ENCODE measurements around the gene ABHD2. TPM values are rescaled to one million over a fixed set of nuclear protein-coding genes. Genes with fewer than 3 reads are reported as not detected.
"Not testable (repeated sequence)": the region's sequence is repeated elsewhere in the genome, so short reads cannot be mapped to it uniquely, and the experiment has no call there.

ABHD2 gene
- polyA plus RNA-seq, 1 experiment = 69.6 TPM

- Histone ChIP-seq H3K4me3 (ENCODE audit: low read depth, low read length) (no peak overlapping the region), H3K36me3 (ENCODE audit: control insufficient read depth, insufficient read depth, low read length) (no peaks in the 10 kb centered on the region), H3K27me3 (ENCODE audit: control insufficient read depth, insufficient read depth, low read length) (no peaks in the 10 kb centered on the region)
- POLR2A ChIA-PET = no interaction called here
- DNase-seq (ENCODE audit: low read depth) = no peak
- CTCF ChIA-PET = interaction anchor here (0.6 to 3.3 kb wide), 8 partner anchors 10 to 130 kb away, joined by 3 to 16 read pairs (median 3); no protein-coding TSS in a partner anchor
- peak; percentile 37; the same call in 1 of the 2 replicates for TF ChIP-seq CTCF (IDR thresholded peaks at IDR 0.05; ENCODE audit: insufficient read depth, low read depth, low read length)
Measured at GRCh38 chr15:89139613-89140499, 51.6 kb downstream of the ABHD2 start.

- no peaks in the 10 kb centered on the region for H3K36me3 ChIP-seq (ENCODE audit: control insufficient read depth, insufficient read depth, low read length)
- TF ChIP-seq CTCF (IDR thresholded peaks at IDR 0.05; ENCODE audit: insufficient read depth, low read depth, low read length) = no peak
- ChIA-PET POLR2A (no interaction called here), CTCF (interaction anchor here (0.6 to 2.2 kb wide), 5 partner anchors 11 to 130 kb away, joined by 3 to 7 read pairs (median 3); no protein-coding TSS in a partner anchor)
- H3K27me3 ChIP-seq (ENCODE audit: control insufficient read depth, insufficient read depth, low read length) = no peaks in the 10 kb centered on the region
- H3K4me3 ChIP-seq (ENCODE audit: low read depth, low read length) = no peak overlapping the region
- DNase-seq (ENCODE audit: low read depth) = no peak
Measured at GRCh38 chr15:89140595-89140994, 52.3 kb downstream of the ABHD2 start.

- H3K36me3 ChIP-seq (ENCODE audit: control insufficient read depth, insufficient read depth, low read length); H3K27me3 ChIP-seq (ENCODE audit: control insufficient read depth, insufficient read depth, low read length); H3K4me3 ChIP-seq (ENCODE audit: low read depth, low read length); DNase-seq (ENCODE audit: low read depth); POLR2A ChIA-PET: not testable (repeated sequence)
- CTCF ChIA-PET = interaction anchor here (1.3 to 2.3 kb wide), 3 partner anchors 30 to 236 kb away, joined by 3 to 7 read pairs (median 5); no protein-coding TSS in a partner anchor
Measured at GRCh38 chr15:89141159-89141558, 52.9 kb downstream of the ABHD2 start.

- no peak for DNase-seq (ENCODE audit: low read depth)
- ChIA-PET CTCF (interaction anchor here (0.8 to 2.3 kb wide), 4 partner anchors 30 to 237 kb away, joined by 3 to 10 read pairs (median 5); no protein-coding TSS in a partner anchor), POLR2A (no interaction called here)
- no peak overlapping the region for H3K4me3 ChIP-seq (ENCODE audit: low read depth, low read length)
- TF ChIP-seq CTCF (IDR thresholded peaks at IDR 0.05; ENCODE audit: insufficient read depth, low read depth, low read length) = no peak
- H3K36me3 ChIP-seq (ENCODE audit: control insufficient read depth, insufficient read depth, low read length) = no peaks in the 10 kb centered on the region
- no peaks in the 10 kb centered on the region for H3K27me3 ChIP-seq (ENCODE audit: control insufficient read depth, insufficient read depth, low read length)
Measured at GRCh38 chr15:89141885-89142284, 53.6 kb downstream of the ABHD2 start.

- H3K36me3 ChIP-seq (ENCODE audit: control insufficient read depth, insufficient read depth, low read length) = no peaks in the 10 kb centered on the region
- DNase-seq (ENCODE audit: low read depth) = no peak
- no peaks in the 10 kb centered on the region for H3K27me3 ChIP-seq (ENCODE audit: control insufficient read depth, insufficient read depth, low read length)
- ChIA-PET CTCF (interaction anchor here (0.6 to 2.3 kb wide), 5 partner anchors 30 to 1543 kb away, joined by 3 to 10 read pairs (median 5); no protein-coding TSS in a partner anchor), POLR2A (no interaction called here)
- TF ChIP-seq CTCF (IDR thresholded peaks at IDR 0.05; ENCODE audit: insufficient read depth, low read depth, low read length) = no peak
- no peak overlapping the region for H3K4me3 ChIP-seq (ENCODE audit: low read depth, low read length)
Measured at GRCh38 chr15:89142423-89142822, 54.2 kb downstream of the ABHD2 start.
